PC-9 (cell line): ENCODE data around the gene CPNE4. TPM values are rescaled to one million over a fixed set of nuclear protein-coding genes. Genes with fewer than 3 reads are reported as not detected.

Source experiments
- BruUV-seq: library from RNA; stranded (reverse); fragments of 400-500 nt; replicated peaks from 2 replicates; lab custom pipeline; 2021; lab: Mats Ljungman, UMichigan
- CTCF ChIA-PET: fragments of 300-600 bp; sonication (Branson Sonifier 250); formaldehyde crosslinking; loops from one replicate; lab custom pipeline; 2022; ENCODE audit warnings: antibody characterized with exemption; lab: Charles Lee
- POLR2A ChIA-PET: fragments of 300-600 bp; sonication (Branson Sonifier 250); formaldehyde crosslinking; loops from one replicate; lab custom pipeline; 2022; ENCODE audit warnings: antibody characterized with exemption; ENCODE audit not compliant: unreplicated experiment; lab: Charles Lee
- DNase-seq, 2 experiments: peaks; one replicate each; pipeline versions ENCODE4 v3.0.0 to v3.0.0-alpha.2; 2015 to 2022; ENCODE audit warnings: mixed read lengths in 1 of 2
- H2AFZ ChIP-seq: fragments of 200-600 bp; sonication (generic); 2 replicates; pipeline ENCODE4 v1.8.1; 2017; ENCODE audit warnings: antibody characterized with exemption
- H3F3A ChIP-seq: fragments of 200-600 bp; sonication (generic); 2 replicates; pipeline ENCODE4 v1.8.1; 2017; ENCODE audit warnings: antibody characterized with exemption, mild to moderate bottlenecking, low read depth; ENCODE audit not compliant: insufficient read depth
- H3K27ac ChIP-seq: fragments of 200-600 bp; sonication (generic); 2 replicates; pipeline ENCODE4 v1.6.1; 2016; ENCODE audit warnings: mixed run types
- H3K27me3 ChIP-seq: fragments of 200-600 bp; sonication (generic); 2 replicates; pipeline ENCODE4 v1.6.1; 2016; ENCODE audit warnings: low read depth, mixed run types; ENCODE audit not compliant: insufficient read depth
- H3K36me3 ChIP-seq: fragments of 200-600 bp; sonication (generic); 2 replicates; pipeline ENCODE4 v1.6.1; 2016; ENCODE audit warnings: low read depth, mixed run types
- H3K4me1 ChIP-seq: fragments of 200-600 bp; sonication (generic); replicated peaks from 2 replicates; pipeline ENCODE4 v1.6.1; 2016; ENCODE audit warnings: mixed run types; ENCODE audit not compliant: insufficient read depth
- H3K4me2 ChIP-seq: fragments of 200-600 bp; sonication (generic); 2 replicates; pipeline ENCODE4 v1.6.1; 2017; ENCODE audit warnings: mixed run types
- H3K4me3 ChIP-seq: fragments of 200-600 bp; sonication (generic); 2 replicates; pipeline ENCODE4 v1.6.1; 2016; ENCODE audit warnings: mixed run types
- H3K79me2 ChIP-seq: fragments of 200-600 bp; sonication (generic); 2 replicates; pipeline ENCODE4 v1.6.1; 2017; ENCODE audit warnings: low read depth, mixed run types
- H3K9me2 ChIP-seq: fragments of 200-600 bp; sonication (generic); 2 replicates; pipeline ENCODE4 v1.8.1; 2017; ENCODE audit warnings: mild to moderate bottlenecking; ENCODE audit not compliant: insufficient read depth
- H3K9me3 ChIP-seq: fragments of 200-600 bp; sonication (generic); 2 replicates; pipeline ENCODE4 v1.8.1; 2016; ENCODE audit warnings: low read depth; ENCODE audit not compliant: insufficient read depth
- H4K20me1 ChIP-seq: fragments of 200-600 bp; sonication (generic); 2 replicates; pipeline ENCODE4 v1.8.1; 2017; ENCODE audit not compliant: insufficient read depth
- CTCF ChIP-seq: fragments of 200-600 bp; sonication (generic); conservative IDR thresholded peaks from 2 replicates; pipeline ENCODE4 v1.6.1; 2017; ENCODE audit warnings: mixed run types, antibody characterized with exemption, mild to moderate bottlenecking, moderate library complexity
- EZH2 ChIP-seq: fragments of 200-600 bp; sonication (generic); IDR thresholded peaks from 2 replicates; pipeline ENCODE4 v1.8.0; 2017; ENCODE audit warnings: antibody characterized with exemption, low read depth
- intact Hi-C: fragments of 100-400 bp; cut with micrococcal nuclease; formaldehyde crosslinking; loops from one replicate; pipeline ENCODE4 v1.10.0; 2022; ENCODE audit not compliant: unreplicated experiment
- total RNA-seq: library from RNA; stranded (reverse); gene quantifications from 2 replicates; pipeline ENCODE4 v1.2.3, GENCODE V29; 2021

The CPNE4 gene
- total RNA-seq, 1 experiment from 2014 or later: 0.22 TPM

GRCh38 chr3:131608741-131609140 lies 426.1 kb downstream of the CPNE4 start:
- TF ChIP-seq CTCF (no peak), EZH2 (no peak)
- Histone ChIP-seq H3F3A (no peaks in the 10 kb centered on the region), H3K4me1 (no peaks in the 10 kb centered on the region), H3K4me3 (no peak overlapping the region), H3K9me3 (no peaks in the 10 kb centered on the region), H3K27ac (no peak overlapping the region), H4K20me1 (no peaks in the 10 kb centered on the region), H3K9me2 (no peaks in the 10 kb centered on the region), H2AFZ (no peak overlapping the region), H3K27me3 (no peaks in the 10 kb centered on the region), H3K36me3 (no peaks in the 10 kb centered on the region), H3K4me2 (no peak overlapping the region), H3K79me2 (no peaks in the 10 kb centered on the region)
- no peak for DNase-seq
- ChIA-PET POLR2A (no interaction called here), CTCF (no interaction called here)
- intact Hi-C loops: no loop called here
- BruUV-seq: no TSS peak

DNA sequence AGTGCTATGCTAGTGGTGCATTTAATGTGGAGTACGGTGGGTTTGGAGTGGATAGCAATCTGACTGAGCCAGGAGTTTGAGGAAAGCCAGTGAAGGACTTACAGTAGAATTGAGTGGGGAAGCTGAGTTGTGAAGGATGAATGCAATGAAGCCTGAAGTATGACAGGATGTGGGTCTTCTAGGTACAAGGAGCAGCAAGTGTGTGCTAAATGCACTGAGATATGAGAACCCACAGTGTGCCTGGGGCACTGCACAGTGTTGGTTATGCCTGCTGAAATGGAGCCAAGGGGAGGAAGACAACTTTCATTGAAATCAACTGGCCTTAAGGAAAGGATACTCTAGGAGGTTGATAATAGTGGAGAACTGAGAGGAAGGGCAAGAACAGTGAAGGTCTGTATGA lies 426.5 kb downstream of the CPNE4 start:
- no peaks in the 10 kb centered on the region for H3K4me1 ChIP-seq
- H3K9me3 ChIP-seq: no peaks in the 10 kb centered on the region
- POLR2A ChIA-PET: no interaction called here
- TF ChIP-seq CTCF: no peak
- TF ChIP-seq EZH2: no peak
- BruUV-seq: no TSS peak
- no peaks in the 10 kb centered on the region for H3K79me2 ChIP-seq
- H3F3A ChIP-seq: no peaks in the 10 kb centered on the region
- intact Hi-C loops: no loop called here
- H3K27me3 ChIP-seq: no peaks in the 10 kb centered on the region
- no peaks in the 10 kb centered on the region for H4K20me1 ChIP-seq
- no peak overlapping the region for H3K4me2 ChIP-seq
- H3K4me3 ChIP-seq: no peak overlapping the region
- no peak for DNase-seq
- no peaks in the 10 kb centered on the region for H3K36me3 ChIP-seq
- no peak overlapping the region for H2AFZ ChIP-seq
- CTCF ChIA-PET: no interaction called here
- H3K27ac ChIP-seq: no peak overlapping the region
- H3K9me2 ChIP-seq: no peaks in the 10 kb centered on the region

GRCh38 chr3:131605916-131606315 lies 428.9 kb downstream of the CPNE4 start:
- H3K4me1 ChIP-seq: no peaks in the 10 kb centered on the region
- no peaks in the 10 kb centered on the region for H3K27me3 ChIP-seq
- TF ChIP-seq CTCF: no peak
- no peak for TF ChIP-seq EZH2
- no peaks in the 10 kb centered on the region for H3K79me2 ChIP-seq
- no peaks in the 10 kb centered on the region for H4K20me1 ChIP-seq
- intact Hi-C loops: no loop called here
- no peak overlapping the region for H3K27ac ChIP-seq
- H3F3A ChIP-seq: no peaks in the 10 kb centered on the region
- CTCF ChIA-PET: no interaction called here
- no peak overlapping the region for H2AFZ ChIP-seq
- no peak overlapping the region for H3K4me3 ChIP-seq
- POLR2A ChIA-PET: no interaction called here
- no peak overlapping the region for H3K4me2 ChIP-seq
- BruUV-seq: no TSS peak
- no peak for DNase-seq
- no peaks in the 10 kb centered on the region for H3K9me2 ChIP-seq
- H3K9me3 ChIP-seq: no peaks in the 10 kb centered on the region
- no peaks in the 10 kb centered on the region for H3K36me3 ChIP-seq
